Measurements from ENCODE around the gene GCN1. TPM values are rescaled to one million over a fixed set of nuclear protein-coding genes. Genes with fewer than 3 reads are reported as not detected.

Gene GCN1
- total RNA-seq, 2 donors from 2014 or later, result 50.2 to 52.5 TPM

DNA sequence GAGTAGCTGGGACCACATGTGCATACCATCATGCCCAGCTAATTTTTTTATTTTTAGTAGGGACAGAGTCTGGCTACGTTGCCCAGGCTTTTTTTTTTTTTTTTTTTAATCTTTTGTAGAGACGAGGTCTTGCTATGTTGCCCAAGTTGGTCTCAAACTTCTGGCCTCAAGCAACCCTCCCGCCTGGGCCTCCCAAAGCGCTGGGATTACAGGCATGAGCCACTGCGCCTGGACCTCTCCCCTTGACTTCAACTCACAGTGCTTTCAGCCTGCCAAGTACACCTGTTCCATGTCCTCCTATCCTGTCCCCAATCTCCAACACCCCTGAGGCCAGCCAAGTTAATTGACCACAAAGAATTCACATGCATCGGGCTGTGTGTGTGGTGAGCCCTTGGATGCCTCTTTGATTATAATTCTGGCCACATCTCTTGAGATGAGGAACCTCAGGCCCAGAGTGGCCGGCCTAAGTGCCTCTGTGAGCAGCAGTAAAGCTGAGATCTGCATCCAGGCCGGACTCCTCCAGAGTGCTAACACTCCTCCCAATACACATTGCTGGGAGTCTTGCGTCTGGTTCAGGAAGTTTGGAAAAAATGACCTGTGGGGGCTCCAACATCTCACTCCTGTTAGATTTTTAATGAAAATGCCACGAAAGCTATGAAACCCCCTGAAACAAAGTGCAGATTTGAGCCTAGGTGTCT, 84.8 kb downstream of the GCN1 start:
- no peak for DNase-seq (ENCODE audit: low spot score)
- intact Hi-C loops (cut with DNase I), result no loop called here

DNA sequence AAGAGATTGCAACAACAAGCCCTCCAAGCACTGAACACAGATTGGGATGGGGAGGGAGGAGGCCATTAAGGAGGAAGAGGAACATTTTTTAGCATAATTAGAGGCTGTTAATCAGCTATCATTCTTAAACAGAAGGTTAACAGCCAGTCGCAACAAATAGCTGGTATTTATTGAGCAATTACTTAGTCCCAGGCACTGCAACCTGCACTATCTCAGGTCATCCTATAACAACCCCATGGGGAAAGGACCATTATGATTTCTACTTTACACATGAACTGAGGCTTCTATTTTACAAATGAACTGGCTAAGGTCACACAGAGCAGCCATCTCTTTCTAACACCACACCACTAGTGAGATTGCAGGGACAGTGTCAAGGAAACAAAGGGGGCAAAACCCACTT, 88.4 kb downstream of the GCN1 start:
- no peak for DNase-seq (ENCODE audit: low spot score)
- intact Hi-C loops (cut with DNase I), result no loop called here

DNA sequence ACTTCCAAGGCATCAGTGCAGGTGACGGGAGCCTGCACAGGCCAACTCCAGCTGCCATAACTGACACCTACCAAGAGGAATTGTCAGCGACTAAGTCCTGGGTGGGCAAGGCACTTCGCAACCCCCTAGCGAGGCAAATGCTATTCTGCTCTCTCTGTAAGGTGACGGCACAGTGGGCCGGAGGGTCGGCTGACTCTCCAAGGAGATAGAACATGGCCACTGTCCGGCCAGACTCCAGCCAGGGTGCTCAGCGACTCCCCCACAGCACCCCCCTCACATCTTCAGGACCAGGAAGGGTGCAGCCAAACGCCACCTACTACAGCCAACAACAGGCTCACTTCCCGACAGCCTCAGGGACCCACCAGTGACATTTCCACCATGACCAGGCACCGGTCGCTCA, 91.1 kb downstream of the GCN1 start:
- intact Hi-C loops (cut with DNase I), result no loop called here

DNA sequence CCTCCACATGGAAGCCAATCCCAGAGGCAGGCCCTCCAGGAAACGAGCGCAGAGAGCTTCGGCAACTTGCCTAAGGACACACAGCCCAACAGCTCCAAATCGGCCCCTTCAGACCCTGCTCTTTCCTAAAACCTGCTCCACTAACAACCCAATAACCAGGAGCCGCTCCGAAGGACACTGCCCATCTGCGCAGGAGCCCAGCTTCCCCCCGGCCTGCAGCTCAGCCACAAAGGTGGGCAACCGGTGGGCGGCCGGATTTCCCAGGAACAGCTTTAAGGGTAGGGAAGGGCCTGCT, 91.5 kb downstream of the GCN1 start:
- no peak for DNase-seq (ENCODE audit: low spot score)
- intact Hi-C loops (cut with DNase I), result no loop called here

More for the DNA sequence above, 91.1 kb downstream of the GCN1 start:
- no peak for DNase-seq (ENCODE audit: low spot score)

DNA sequence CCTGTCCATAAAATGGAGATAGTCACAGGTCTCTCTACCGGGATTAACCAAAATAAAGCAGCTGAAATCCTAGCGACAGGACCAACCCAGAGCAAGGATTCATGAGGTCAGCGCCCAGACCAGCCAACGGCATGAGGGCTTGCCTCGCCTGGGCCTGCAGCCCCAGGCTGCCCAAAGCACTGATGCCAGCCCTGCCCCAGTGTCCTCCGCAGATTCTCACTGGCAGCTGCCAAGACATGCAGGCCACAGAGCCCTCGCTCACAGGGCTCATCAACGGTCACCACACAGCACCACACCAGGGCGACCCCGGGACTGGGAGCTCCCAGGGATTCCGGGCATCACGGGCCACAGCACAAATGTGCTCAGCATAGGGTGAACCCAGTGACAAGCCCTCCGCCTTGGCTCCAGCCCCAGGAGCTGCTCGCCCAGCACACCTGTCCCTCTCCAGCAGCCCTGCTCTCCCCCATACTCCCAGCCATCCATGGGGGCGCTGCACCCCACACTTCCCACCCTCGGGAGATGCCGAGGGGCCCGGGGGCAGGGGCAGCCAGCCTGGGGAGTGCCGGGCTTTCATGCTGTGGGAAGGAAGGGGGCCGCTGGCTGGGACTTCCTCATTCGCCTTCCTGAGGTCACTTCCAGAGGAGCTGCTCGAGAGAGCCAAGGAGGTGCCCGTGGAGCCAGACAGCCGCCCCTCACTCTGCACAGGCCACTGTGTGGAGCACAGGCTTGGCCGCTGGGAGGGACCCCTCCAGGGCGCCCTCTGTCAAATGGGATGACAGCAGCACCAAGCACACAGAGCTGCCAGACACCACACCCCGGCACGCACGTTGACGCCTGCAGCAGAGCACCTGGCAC, 92.1 kb downstream of the GCN1 start:
- no peak for DNase-seq (ENCODE audit: low spot score)
- intact Hi-C loops (cut with DNase I), result no loop called here

DNA sequence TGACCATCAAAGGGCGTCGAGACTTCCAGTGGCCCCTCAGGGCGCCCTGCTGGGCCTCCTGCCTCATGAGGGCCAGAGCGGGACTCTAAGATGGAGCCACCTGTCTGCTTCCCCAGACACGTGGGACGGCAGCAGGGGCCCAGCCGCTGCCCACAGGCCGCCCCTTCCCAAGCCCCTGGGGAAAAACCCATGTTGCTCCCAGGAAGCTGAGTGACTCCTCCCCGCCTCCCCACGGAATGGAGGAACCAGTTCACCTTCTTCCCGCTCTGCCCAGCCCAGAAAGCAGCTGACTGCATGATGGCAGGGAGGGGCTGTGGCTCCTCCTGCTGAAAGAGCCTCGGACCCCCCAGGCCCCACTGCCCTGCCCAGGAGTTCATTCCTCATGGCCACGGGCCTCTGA, 92.9 kb downstream of the GCN1 start:
- no peak for DNase-seq (ENCODE audit: low spot score)
- intact Hi-C loops (cut with DNase I), result no loop called here

DNA sequence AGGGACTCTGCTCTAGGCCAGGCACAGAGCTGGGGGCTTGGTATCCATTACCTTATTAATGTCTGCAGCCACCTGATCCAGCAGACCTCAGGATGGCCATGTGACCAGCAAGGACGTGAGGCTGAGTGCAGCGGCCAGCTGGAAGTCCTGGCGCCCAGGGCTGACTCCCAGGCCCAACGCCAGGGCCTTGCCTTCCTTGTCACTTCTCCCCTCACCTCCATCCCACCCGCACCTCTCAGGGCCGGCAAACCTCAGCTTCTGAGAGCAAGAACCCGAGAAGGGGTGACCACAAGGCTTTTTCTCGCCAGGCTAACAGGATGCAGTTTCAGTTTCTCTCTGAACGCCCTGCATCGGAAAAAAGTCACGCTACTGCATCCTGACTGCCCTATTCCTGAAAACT, 93.3 kb downstream of the GCN1 start:
- no peak for DNase-seq (ENCODE audit: low spot score)
- intact Hi-C loops (cut with DNase I), result no loop called here

DNA sequence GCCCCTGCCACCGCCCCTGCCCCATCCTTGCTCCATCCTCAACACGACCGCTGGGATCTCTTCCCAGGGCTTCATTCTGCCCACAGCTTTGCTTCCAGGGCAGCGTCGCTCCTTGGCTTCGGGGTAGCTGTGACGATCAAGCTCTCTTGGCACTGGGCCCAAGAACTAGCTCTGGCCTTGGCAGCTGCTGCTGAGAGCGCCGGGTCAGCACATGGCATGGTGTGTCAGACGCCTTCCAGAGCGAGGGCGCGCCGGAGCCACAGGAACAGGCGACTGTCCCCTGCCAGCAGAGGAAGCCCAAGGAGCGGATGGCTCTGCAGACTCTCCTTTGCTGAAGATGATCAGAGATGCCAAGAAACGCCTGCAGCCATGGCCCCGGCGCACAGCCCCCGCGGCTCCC, 93.9 kb downstream of the GCN1 start:
- DNase-seq (ENCODE audit: low spot score), result peak; percentile 93
- intact Hi-C loops (cut with DNase I), result no loop called here

DNA sequence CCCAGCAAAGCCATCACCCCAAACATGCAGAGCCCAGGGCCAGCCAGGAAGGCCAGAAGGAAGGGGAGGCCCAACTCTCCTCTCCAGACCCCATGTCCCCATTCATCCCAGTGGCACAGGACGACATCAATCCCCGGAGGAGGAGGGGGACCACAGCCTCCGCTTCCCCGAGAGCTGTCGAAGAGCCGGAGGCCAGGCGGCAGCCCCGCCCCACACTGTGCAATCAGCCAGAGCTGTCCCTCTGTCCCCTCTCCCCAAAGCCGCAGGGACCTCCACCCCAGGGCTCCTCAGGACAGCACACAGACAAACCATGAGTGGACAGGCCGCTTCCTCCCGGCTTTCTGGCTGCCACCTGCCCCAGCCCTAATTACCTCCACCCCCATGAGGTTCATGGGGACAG, 94.8 kb downstream of the GCN1 start:
- no peak for DNase-seq (ENCODE audit: low spot score)
- intact Hi-C loops (cut with DNase I), result no loop called here

DNA sequence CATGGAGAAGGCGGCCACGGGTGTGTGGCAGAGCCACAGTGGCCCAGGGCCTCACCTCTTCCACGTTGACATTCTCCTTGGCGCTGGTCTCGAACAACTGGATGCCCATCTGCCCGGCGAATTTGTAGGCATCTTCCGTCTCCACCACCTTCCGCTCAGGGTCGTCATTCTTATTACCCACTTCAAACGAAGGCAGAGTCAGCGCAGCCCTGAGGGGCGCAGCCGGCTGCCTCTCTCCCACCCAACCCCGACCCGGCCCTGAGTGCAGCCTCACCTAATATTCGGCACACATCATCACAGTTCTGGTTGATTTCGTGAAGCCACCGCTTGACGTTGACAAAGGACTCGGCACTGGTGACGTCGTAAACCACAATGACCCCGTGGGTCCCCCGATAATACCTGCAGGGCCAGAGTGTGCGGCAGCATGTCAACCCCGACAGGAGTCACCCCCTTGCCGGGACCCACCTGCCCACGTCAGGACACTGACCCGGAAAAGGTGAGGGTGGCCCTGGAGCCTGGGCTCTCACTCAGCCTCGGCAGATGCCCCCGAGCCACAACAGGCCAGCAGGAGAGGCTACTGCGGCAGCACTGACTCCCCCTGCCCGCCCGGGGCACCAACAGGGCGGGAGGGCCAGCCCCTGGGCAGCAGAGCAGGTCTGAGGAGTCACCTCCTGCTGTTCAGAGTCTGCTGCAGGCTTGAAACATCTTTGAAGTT, 95.6 kb downstream of the GCN1 start:
- intact Hi-C loops (cut with DNase I), result no loop called here
- DNase-seq (ENCODE audit: low spot score), result no peak

DNA sequence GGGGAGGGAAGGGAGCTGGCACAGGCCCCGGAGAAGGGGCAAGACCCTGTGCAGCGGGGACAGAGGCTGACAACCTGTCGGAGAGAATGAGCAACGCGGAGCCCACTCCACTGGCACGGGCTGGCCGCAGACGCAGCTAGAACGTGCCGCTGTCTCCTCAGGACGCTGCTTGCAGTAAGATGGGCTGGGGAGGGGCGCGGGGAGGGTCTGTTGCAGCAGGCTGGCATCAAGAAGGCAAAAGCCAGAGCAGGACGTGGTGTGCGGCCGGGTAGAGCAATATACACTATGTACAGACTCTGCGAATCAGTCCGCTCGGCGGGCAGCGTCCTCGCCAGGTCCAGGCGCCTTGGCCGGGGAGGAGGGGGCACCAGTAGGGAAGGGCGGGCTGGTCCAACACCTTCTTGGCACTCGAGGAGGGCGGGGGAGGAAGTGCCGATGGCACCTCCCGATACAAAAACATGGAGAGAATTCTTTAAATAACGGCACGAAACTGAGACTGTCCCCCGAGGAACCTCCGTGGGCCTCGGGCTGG, 97.8 kb downstream of the GCN1 start:
- intact Hi-C loops (cut with DNase I), result no loop called here
- DNase-seq (ENCODE audit: low spot score), result no peak

DNA sequence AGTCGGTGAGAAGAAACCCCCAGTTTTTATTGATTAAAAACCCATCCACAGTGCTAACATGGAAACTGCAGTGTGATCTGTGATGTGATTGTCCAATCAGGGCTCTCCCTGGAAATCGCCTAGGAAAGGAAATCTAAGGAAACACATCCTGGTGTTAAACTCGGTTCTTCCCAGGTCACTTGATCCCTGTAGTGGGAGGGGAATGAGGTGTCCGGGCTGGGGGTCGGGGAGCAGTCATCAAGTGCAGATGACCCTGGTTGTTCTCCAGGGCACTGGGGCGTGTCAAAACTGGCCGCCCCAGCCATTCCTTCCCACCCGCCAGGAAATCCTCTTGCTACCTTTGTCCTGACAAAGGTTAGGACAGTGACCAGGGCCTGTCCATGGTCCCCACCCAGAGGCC, 98.8 kb downstream of the GCN1 start:
- DNase-seq (ENCODE audit: low spot score), result no peak
- intact Hi-C loops (cut with DNase I), result no loop called here

DNA sequence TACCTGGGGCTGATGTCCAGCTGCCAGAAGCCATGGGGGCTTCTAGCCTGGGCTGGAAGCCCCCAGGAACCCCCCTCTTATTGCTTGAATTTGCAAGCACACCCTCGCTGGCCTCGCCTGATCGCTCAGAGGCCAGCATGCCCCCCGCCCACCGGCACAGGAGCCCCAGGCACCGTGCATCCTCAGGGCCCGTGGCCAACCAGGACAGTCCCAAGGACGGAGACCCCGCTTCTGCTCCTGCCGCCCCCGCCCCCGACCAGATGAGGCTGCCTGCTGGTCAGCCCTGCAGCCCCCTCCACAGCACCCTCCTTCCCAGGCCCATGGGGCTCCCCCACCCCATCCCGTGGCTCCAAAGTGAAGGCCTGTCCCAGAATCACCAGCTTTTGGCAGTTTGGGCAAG, 99.2 kb downstream of the GCN1 start:
- DNase-seq (ENCODE audit: low spot score), result no peak
- intact Hi-C loops (cut with DNase I), result no loop called here

DNA sequence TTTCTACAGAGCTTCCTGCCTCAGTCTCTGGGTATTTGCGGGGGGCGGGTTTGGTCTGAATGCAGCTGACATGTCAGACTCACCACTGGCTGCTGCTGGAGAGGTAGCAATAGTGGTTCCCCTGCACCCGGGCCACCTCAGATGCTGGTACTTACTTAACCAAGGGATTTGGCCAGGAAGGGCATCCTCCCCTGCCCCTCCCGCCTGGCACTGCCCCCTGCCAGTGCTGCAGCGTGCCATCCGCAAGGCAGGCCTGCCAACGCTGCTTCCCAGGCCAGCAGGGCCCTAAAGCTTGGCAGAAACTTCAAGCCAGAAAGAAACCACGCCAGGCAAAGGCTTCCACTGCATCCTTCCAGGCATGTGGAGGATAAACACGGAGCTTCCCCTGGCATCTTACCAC, 100.0 kb downstream of the GCN1 start:
- intact Hi-C loops (cut with DNase I), result no loop called here
- DNase-seq (ENCODE audit: low spot score), result no peak

DNA sequence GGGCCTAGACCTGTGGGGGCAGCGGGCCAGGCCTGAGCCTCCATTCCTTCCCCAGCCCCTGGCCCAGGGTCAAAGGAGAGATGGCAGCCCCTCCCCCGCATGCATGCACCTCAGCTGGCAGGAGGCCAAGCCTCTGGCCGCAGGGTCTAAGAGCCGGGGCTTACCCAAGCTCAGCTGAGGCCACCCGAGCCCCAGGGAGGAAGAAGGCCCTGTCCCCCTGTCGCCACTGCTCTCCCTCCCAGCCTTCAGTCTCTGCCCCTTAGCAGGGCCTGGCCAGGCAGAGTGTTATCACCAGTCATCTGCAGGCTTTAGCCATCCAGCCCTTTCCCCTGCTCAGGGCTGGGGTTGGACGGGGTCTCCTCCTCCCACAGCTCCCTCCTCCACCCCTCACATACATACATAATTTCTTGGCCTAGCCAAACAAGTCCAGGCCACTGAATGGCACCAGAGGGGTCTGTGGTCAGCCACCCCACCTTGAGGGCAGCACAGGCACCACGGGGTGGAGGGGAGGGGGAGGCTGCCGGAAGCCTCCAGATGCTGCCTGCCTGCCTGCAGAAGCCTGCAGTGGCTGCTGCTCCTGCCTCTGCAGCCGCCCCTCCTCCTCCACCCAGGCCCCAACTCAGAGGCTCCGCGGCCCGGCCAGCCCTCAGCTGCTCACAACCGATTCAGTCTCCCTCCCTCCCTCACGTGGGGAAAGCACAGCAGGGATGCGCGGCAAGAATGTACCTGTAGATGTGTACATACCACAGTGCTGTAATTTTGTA, 100.7 kb downstream of the GCN1 start:
- intact Hi-C loops (cut with DNase I), result loop anchor here in 1 of 2 donors (1.0 kb wide), 1 partner anchor 24 kb away; no protein-coding TSS in a partner anchor
- no peak for DNase-seq (ENCODE audit: low spot score)

DNA sequence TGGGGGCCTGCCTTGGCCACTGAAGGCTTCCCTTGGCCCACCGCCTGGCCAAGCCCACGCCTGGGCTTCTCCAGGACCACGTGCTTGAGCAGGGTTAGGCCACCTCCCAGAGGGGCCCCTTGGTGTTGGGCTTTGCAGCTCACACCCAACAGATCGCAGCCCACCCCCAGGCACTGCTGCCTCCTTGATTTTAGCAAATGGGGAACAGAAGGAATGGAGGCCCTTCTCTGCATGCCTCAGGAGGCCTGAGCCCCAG, 101.3 kb downstream of the GCN1 start:
- intact Hi-C loops (cut with DNase I), result loop anchor here in 1 of 2 donors (1.0 kb wide), 1 partner anchor 24 kb away; no protein-coding TSS in a partner anchor
- no peak for DNase-seq (ENCODE audit: low spot score)

DNA sequence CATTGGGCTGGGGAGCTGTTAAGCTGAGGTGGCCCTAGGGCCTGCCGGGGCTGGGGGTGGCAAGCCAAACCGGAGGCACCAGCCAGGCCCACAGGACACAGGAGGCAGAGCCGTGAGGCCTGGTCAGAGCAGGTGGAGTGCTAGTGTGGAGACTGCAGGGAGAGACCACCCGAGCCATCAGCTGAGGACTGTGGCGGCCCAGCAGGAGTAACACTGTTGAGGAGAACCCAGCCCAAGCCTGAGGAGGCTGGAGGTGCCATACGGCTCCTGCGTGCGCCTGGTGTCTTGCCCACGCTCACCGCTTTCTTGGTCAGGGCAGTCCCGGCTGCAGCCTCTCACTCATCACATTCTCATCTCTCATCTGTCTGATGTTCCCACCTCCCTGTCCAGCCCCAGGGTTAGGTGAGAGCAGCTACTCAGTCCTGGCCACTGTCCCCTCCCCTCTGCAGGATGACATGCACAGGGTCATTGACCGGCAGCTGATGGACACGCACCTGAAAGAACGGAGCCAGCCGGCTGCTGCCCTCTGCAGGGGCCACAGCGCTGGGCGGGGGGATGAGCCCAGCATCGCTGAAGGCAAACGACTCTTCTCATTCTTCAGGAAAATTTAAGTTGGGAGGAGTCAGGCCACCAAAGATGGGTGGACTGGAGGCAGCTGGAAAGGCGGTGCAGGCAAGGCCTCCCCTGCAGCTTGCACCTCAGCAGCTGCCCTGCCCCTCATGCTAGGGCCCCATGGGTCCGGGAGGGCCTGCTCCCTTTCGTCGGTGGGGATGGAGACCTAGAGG, 101.8 kb downstream of the GCN1 start:
- intact Hi-C loops (cut with DNase I), result loop anchor here in 1 of 2 donors (1.0 kb wide), 1 partner anchor 23 kb away; no protein-coding TSS in a partner anchor
- DNase-seq (ENCODE audit: low spot score), result no peak

DNA sequence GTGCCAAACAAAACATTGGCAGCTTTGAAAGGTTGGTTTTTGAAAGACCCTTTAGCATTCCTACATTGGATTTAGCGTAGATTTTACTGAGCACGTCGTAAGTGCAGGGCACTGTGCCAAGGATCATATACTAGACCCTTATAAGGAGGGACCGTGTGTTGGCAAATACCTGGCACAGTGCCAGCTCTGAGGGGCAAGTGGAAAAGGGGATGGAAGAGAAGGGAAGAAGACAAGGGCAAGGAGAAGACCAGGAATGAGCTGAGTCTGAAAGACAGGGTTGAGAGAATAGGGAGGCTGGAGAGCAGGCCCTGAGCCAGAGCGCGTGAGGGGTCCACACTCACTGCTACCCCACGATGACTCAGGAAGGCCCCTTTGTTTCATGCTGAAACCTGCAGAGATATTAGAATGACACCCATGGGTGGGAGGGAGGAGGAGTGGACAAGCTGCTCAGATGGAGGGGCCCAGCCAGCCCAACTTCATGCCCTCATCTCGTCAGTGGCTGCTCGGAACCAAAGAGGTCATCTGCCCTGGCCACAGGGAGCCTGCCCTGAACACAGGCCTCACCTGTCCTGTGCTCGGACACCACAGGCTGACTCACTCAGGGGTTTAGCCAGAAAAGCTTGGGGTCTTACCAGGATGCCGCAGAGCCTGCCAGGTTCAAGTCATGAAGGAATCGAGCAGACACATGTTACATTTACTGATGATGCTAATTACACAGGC, 103.0 kb downstream of the GCN1 start:
- intact Hi-C loops (cut with DNase I), result no loop called here
- DNase-seq (ENCODE audit: low spot score), result no peak
